Measurements from ENCODE around the gene NEUROG2. TPM values are rescaled to one million over a fixed set of nuclear protein-coding genes. Genes with fewer than 3 reads are reported as not detected.

Gene NEUROG2
- total RNA-seq, 4 donors from 2014 or later: not detected

DNA sequence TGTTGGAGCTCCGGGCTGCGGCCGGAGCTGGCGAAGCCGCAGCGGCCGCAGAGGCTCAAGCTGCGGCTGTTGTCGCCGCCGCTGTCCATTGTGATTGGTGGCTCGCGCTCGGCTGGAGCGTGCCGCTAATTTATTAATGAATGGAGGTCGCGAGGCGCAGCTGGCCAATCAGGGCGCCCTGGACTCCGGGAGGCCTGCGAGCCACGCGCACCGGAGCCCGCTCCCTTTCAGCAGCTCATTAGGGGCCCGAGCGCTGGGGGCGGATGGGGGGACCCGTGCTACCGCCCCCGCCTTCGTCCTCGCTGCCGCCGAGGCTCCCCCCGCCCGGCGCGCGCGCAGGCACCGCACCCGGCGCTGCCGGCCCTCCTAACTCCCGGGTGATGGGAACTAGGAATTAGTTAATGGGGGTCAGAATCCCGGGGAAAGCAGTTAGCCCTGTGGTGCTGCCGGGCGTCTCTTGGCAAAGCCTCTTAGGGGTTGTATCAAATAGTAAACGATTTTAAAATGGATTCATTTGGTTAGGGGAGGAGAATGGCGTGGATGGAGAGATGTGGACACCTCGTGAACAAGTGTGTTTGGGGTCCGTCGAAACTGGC is 589 bp upstream of the NEUROG2 start:
- H3K27ac ChIP-seq: no peak overlapping the region
- H3K36me3 ChIP-seq: no peaks in the 10 kb centered on the region
- H3K27me3 ChIP-seq: peaks cover 94 to 96% (median 96%) of the 10 kb centered on the region in 3 donors
- DNase-seq (no peak), ATAC-seq (no peak)
- H3K9me3 ChIP-seq: no peaks in the 10 kb centered on the region
- H3K4me1 ChIP-seq: peaks cover 19 to 28% of the 10 kb centered on the region in 2 donors
- in situ Hi-C loops (cut with MboI; ENCODE audit: low sequenced_read_pairs in 4 of 4): no loop called here
- TF ChIP-seq POLR2A (IDR thresholded peaks at IDR 0.05): no peak
- TF ChIP-seq, protein P1, sequence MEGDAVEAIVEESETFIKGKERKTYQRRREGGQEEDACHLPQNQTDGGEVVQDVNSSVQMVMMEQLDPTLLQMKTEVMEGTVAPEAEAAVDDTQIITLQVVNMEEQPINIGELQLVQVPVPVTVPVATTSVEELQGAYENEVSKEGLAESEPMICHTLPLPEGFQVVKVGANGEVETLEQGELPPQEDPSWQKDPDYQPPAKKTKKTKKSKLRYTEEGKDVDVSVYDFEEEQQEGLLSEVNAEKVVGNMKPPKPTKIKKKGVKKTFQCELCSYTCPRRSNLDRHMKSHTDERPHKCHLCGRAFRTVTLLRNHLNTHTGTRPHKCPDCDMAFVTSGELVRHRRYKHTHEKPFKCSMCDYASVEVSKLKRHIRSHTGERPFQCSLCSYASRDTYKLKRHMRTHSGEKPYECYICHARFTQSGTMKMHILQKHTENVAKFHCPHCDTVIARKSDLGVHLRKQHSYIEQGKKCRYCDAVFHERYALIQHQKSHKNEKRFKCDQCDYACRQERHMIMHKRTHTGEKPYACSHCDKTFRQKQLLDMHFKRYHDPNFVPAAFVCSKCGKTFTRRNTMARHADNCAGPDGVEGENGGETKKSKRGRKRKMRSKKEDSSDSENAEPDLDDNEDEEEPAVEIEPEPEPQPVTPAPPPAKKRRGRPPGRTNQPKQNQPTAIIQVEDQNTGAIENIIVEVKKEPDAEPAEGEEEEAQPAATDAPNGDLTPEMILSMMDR (IDR thresholded peaks at IDR 0.05 in 4 of 5, conservative IDR thresholded peaks at IDR 0.05 in 1 of 5): no peak
- peak overlapping the region; percentile 56 to 80 (median 64) for H3K4me3 ChIP-seq
- intact Hi-C loops (cut with DNase I; ENCODE audit: low total_unique reads): no loop called here

GRCh38 chr4:112515198-112516065 is 548 bp downstream of the NEUROG2 start:
- Histone ChIP-seq H3K4me1 (peaks cover 23 to 28% of the 10 kb centered on the region in 2 donors), H3K27me3 (peaks cover 94 to 96% (median 96%) of the 10 kb centered on the region in 3 donors), H3K36me3 (no peaks in the 10 kb centered on the region), H3K27ac (no peak overlapping the region), H3K4me3 (peak overlapping the region; percentile 56 to 80 (median 64)), H3K9me3 (no peaks in the 10 kb centered on the region)
- DNase-seq: no peak
- ATAC-seq: peak; percentile 50 to 63
- in situ Hi-C loops (cut with MboI; ENCODE audit: low sequenced_read_pairs in 4 of 4) (no loop called here), intact Hi-C loops (cut with DNase I; ENCODE audit: low total_unique reads) (no loop called here)
- TF ChIP-seq POLR2A (IDR thresholded peaks at IDR 0.05): no peak
- TF ChIP-seq, protein P1 (IDR thresholded peaks at IDR 0.05 in 4 of 5, conservative IDR thresholded peaks at IDR 0.05 in 1 of 5): no peak

DNA sequence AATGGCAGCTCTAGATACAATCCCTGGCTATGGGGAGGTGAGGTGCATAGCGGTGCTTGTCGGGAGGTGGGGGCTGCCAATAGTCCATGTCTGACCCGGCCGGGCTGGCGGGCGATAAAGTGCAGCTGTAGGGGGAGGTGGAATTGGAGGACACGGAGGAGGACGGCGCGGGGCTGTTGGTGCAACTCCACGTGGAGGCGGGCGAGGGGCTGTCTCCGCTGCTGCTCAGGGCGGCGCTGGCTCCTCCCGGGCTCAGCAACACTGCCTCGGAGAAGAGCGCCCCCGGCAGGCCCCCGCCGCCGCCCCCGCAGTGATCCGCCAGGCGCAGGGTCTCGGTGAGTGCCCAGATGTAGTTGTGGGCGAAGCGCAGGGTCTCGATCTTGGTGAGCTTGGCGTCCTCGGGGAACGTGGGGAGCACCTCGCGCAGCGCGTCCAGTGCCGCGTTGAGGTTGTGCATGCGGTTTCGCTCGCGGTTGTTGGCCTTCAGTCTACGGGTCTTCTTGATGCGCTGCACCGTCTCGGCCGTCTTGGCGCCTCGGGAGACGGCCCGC is 1.3 kb downstream of the NEUROG2 start:
- DNase-seq (no peak), ATAC-seq (no peak)
- intact Hi-C loops (cut with DNase I; ENCODE audit: low total_unique reads) (no loop called here), in situ Hi-C loops (cut with MboI; ENCODE audit: low sequenced_read_pairs in 4 of 4) (no loop called here)
- TF ChIP-seq POLR2A (IDR thresholded peaks at IDR 0.05): no peak
- Histone ChIP-seq H3K27ac (no peak overlapping the region), H3K9me3 (no peaks in the 10 kb centered on the region), H3K27me3 (peaks cover 93 to 96% (median 96%) of the 10 kb centered on the region in 3 donors), H3K4me1 (peaks cover 25 to 30% of the 10 kb centered on the region in 2 donors), H3K4me3 (peak overlapping the region; percentile 56 to 80 (median 64)), H3K36me3 (no peaks in the 10 kb centered on the region)

DNA sequence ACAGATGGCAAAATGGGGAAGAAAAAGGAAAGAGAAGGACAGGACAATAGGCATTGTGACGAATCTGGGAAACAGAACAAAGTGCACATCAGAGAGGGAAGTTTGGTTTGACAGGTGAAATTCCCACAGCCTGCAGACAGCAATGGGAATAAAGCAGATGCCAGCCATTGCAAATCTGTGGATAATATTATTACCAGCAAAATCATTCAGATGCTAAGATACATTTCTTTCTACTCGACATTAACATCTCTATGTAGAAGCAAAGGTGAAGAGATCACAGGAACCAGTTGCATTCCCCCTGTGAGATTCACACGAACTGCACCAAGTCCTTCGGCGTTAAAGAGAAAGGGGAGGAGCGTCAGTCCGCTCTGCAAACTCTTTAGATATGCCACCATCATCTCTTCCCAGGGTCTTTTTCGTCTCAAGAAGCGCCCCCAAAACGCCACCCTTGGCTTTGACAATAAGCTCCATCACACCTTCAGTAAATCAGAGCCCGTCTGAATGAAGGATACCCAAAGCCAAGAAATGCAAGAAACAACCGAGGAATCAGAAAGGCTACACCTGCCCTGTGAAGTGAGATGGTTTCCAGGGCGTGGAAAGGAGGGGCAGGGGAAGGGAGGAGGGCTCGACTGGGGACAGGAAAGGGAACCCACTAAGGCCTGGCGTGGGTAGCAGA is 1.9 kb downstream of the NEUROG2 start:
- no peaks in the 10 kb centered on the region for H3K36me3 ChIP-seq
- TF ChIP-seq POLR2A (IDR thresholded peaks at IDR 0.05): no peak
- TF ChIP-seq, protein P1 (IDR thresholded peaks at IDR 0.05 in 4 of 5, conservative IDR thresholded peaks at IDR 0.05 in 1 of 5): no peak
- DNase-seq: no peak
- peaks cover 93 to 96% (median 96%) of the 10 kb centered on the region in 3 donors for H3K27me3 ChIP-seq
- no peaks in the 10 kb centered on the region for H3K9me3 ChIP-seq
- H3K27ac ChIP-seq: no peak overlapping the region
- no peak for ATAC-seq
- in situ Hi-C loops (cut with MboI; ENCODE audit: low sequenced_read_pairs in 4 of 4) (no loop called here), intact Hi-C loops (cut with DNase I; ENCODE audit: low total_unique reads) (no loop called here)
- peaks cover 30 to 31% of the 10 kb centered on the region in 2 donors for H3K4me1 ChIP-seq
- H3K4me3 ChIP-seq: peak overlapping the region in 2 of 4 donors; percentile 56 to 63

All from gastrocnemius medialis (tissue), 4 donors.